IPS DF 6.9 (cell line): ENCODE data around the gene LRP6.

ENCODE experiments used
- DNase-seq: peaks from one replicate; pipeline ENCODE4 v3.0.0-alpha.2; 2013; ENCODE audit warnings: low read depth, low spot score
- H3K27ac ChIP-seq: one replicate; pipeline ENCODE4 v1.5.1; 2013; ENCODE audit warnings: low read length, control low read depth
- H3K27me3 ChIP-seq: 2 replicates; pipeline ENCODE4 v1.6.1; 2013; ENCODE audit warnings: mild to moderate bottlenecking, low read length; ENCODE audit not compliant: control insufficient read depth, insufficient read depth
- H3K36me3 ChIP-seq: 2 replicates; pipeline ENCODE4 v1.6.1; 2013; ENCODE audit warnings: low read length; ENCODE audit not compliant: control insufficient read depth, insufficient read depth
- H3K4me1 ChIP-seq: 2 replicates; pipeline ENCODE4 v1.6.1; 2013; ENCODE audit warnings: low read length; ENCODE audit not compliant: control insufficient read depth, insufficient read depth
- H3K4me3 ChIP-seq: 2 replicates; pipeline ENCODE4 v1.5.1; 2013; ENCODE audit warnings: mild to moderate bottlenecking, low read length
- H3K9me3 ChIP-seq: 2 replicates; pipeline ENCODE4 v1.6.1; 2013; ENCODE audit warnings: low read length, inconsistent platforms; ENCODE audit not compliant: control insufficient read depth, insufficient read depth
- WGBS: extraction: QIAGEN DNeasy Blood & Tissue Kit; methylation state at CpG from one replicate; pipeline ENCODE4 v1.1.7; 2013; ENCODE audit warnings: mixed read lengths, missing lambda C conversion rate; ENCODE audit not compliant: insufficient read length, insufficient coverage; 5-methylcytosine and 5-hydroxymethylcytosine counted together

The LRP6 gene

GRCh38 chr12:12097891-12098690, 168.8 kb downstream of the LRP6 start:
- no CpG with 5 or more reads among the region's 6 CpGs for WGBS
- Histone ChIP-seq H3K27ac (no peak overlapping the region), H3K36me3 (no peaks in the 10 kb centered on the region), H3K4me3 (no peak overlapping the region), H3K27me3 (no peaks in the 10 kb centered on the region), H3K9me3 (no peaks in the 10 kb centered on the region), H3K4me1 (no peaks in the 10 kb centered on the region)
- no peak for DNase-seq

DNA sequence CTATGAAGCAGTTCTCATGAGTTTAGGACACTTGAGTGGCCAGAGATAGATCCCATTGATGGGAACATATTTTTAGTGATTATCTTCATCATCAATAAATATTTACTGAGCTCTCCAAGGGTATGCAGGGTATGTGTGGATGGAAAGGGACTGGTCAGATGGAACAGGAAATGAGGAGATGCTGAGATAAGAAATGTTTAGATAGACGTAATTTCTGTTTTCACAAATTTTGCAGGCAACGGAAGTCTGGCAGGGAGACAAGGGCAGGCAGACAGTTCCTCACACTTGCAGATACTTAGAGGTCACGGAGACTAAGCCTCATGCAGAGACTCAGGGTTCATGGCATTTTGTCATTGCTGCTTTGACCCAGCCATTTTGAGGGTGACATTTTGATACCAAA, 171.8 kb downstream of the LRP6 start:
- no peaks in the 10 kb centered on the region for H3K27me3 ChIP-seq
- no peaks in the 10 kb centered on the region for H3K9me3 ChIP-seq
- H3K4me1 ChIP-seq, result no peaks in the 10 kb centered on the region
- H3K36me3 ChIP-seq, result no peaks in the 10 kb centered on the region
- no peak overlapping the region for H3K4me3 ChIP-seq
- no peak for DNase-seq
- no peak overlapping the region for H3K27ac ChIP-seq
- no CpG with 5 or more reads among the region's 3 CpGs for WGBS

DNA sequence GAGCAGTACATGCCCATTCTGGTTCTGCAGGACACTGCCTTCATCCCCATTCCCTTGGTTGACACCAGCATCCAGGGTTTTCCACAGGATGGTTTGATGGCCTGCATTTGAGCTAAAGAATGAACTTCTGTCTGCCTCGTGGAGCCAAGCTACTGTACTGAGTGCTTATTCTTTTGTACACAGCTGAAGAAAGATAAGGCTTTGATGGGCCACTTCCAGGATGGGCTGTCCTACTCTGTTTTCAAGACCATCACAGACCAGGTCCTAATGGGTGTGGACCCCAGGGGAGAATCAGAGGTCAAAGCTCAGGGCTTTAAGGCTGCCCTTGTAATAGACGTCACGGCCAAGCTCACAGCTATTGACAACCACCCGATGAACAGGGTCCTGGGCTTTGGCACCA, 172.4 kb downstream of the LRP6 start:
- no peak for DNase-seq
- Histone ChIP-seq H3K9me3 (no peaks in the 10 kb centered on the region), H3K4me3 (no peak overlapping the region), H3K4me1 (no peaks in the 10 kb centered on the region), H3K27ac (no peak overlapping the region), H3K27me3 (no peaks in the 10 kb centered on the region), H3K36me3 (no peaks in the 10 kb centered on the region)
- WGBS, result no CpG with 5 or more reads among the region's 4 CpGs

DNA sequence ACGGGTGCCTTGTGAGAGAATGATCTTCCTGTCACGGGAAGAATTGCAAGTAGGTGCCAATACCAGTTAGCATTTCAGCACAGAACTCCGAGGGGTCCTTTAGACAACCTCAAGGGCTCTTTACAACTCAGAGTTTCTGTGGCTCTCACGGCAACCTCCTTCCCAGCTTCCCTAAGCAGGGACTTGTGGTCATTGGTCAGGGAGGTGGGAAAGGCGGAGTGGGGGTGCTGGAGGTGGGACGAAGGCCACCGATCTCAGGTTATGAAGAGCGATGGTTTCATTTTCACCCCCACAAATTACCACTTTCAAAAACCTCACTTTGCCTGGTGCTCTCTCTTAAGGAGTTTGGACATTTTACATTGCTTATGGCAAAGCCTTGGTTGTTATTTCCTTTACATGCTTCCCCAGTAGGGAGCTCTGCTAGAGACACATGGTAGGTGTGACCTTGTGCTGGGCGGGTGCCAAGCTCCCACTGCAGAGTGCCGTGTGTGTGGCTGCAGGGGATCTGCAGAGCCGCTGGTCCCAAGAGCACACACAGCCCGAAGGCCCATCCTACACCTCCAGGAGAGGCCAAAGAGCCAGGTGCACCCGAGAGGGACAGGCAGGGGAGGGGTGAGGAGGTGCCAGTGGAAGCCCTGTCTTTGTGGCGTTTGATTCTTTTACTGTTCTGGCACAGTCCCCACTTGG, 174.7 kb downstream of the LRP6 start:
- Histone ChIP-seq H3K9me3 (no peaks in the 10 kb centered on the region), H3K4me1 (peaks cover 2% of the 10 kb centered on the region; the same call in 1 of the 2 replicates), H3K27me3 (no peaks in the 10 kb centered on the region), H3K4me3 (no peak overlapping the region), H3K36me3 (no peaks in the 10 kb centered on the region), H3K27ac (no peak overlapping the region)
- WGBS, result no CpG with 5 or more reads among the region's 14 CpGs
- no peak for DNase-seq

DNA sequence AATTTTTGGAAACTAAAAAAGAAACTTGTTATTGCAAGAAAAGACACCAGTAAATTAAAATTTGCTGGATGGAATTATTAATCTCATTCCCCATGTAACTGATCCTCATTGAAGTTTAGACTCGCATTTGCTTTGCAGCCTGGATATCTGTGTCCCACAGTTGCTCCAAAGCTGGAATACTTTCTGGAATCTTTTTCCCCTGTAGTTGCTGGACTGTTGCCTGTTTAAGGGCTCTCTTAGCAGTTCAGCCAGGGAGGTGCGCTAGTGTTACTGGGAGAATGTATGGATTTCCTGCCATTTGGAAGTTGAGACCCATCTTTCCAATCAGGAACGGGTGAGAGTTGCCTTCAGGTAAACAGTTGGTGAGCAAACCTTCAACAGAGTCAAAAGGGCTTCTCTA, 175.8 kb downstream of the LRP6 start:
- peaks cover 2% of the 10 kb centered on the region; the same call in 1 of the 2 replicates for H3K4me1 ChIP-seq
- H3K4me3 ChIP-seq, result no peak overlapping the region
- no peaks in the 10 kb centered on the region for H3K27me3 ChIP-seq
- H3K36me3 ChIP-seq, result no peaks in the 10 kb centered on the region
- no peak overlapping the region for H3K27ac ChIP-seq
- no peak for DNase-seq
- H3K9me3 ChIP-seq, result no peaks in the 10 kb centered on the region
- whole genome bisulfite sequencing, result no CpG with 5 or more reads among the region's 3 CpGs

DNA sequence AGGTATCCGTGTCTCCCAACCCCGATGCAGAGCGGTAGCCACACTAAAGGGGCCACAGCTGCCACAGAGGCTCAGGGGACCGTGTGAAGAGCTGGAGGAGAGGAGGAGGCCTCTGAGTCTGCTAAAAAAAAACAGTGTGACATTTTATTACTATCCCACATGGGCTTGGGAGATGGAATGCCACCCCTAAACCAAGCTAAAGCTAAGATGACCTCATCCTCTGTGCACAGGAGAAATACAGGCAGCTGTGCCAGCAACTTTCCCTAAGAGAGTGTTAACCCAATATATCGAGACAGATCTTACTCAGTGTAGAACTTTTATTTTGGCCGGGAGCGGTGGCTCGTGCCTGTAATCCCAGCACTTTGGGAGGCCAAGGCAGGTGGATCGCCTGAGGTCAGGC, 178.1 kb downstream of the LRP6 start:
- Histone ChIP-seq H3K27me3 (no peaks in the 10 kb centered on the region), H3K4me1 (peaks cover 3% of the 10 kb centered on the region; the same call in 1 of the 2 replicates), H3K27ac (no peak overlapping the region), H3K9me3 (no peaks in the 10 kb centered on the region), H3K4me3 (no peak overlapping the region), H3K36me3 (no peaks in the 10 kb centered on the region)
- WGBS, result no CpG with 5 or more reads among the region's 9 CpGs
- no peak for DNase-seq

DNA sequence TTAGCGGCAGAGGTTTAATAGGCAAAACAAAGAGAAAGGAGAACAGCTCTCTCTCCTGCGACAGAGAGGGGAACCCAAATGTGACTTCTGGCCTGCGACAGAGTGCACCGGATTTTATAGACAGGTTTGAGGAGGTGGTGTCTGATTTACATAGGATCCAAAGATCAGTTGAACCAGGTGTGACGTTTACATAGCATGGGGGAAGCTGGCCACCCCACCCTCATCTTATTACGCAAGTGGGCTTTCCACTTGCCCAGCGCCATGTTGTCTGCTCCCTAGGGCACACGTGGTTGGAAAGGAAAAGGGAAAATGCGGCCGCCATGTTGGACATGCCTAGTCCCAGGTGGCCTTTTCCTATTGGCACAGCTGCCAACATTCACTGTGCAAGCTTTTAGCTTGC, 178.7 kb downstream of the LRP6 start:
- H3K27ac ChIP-seq, result no peak overlapping the region
- WGBS, result no CpG with 5 or more reads among the region's 10 CpGs

DNA sequence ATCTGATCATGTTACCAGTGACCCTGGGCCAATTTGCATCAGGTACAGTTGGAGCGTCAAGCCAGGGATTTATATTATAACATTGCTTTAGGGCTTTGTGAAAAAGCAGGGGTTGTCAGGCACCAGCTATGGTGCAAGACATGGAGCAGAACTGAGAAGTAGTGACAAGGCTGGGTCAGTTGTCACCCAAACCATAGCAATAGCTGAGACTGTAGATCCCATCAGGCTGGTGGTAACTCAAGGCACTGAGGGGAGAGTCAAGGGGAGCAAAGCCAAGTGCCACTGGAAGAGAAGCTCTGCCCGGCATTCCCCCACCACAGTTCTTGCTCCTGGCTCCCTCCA, 179.2 kb downstream of the LRP6 start:
- WGBS, result no CpG with 5 or more reads among the region's 2 CpGs
- DNase-seq, result no peak
- no peaks in the 10 kb centered on the region for H3K9me3 ChIP-seq
- H3K4me1 ChIP-seq, result peaks cover 3% of the 10 kb centered on the region; the same call in 1 of the 2 replicates
- no peaks in the 10 kb centered on the region for H3K27me3 ChIP-seq
- no peak overlapping the region for H3K27ac ChIP-seq
- H3K4me3 ChIP-seq, result no peak overlapping the region
- no peaks in the 10 kb centered on the region for H3K36me3 ChIP-seq

More for the DNA sequence above, 178.7 kb downstream of the LRP6 start:
- H3K27me3 ChIP-seq, result no peaks in the 10 kb centered on the region
- peaks cover 3% of the 10 kb centered on the region; the same call in 1 of the 2 replicates for H3K4me1 ChIP-seq
- no peaks in the 10 kb centered on the region for H3K9me3 ChIP-seq
- no peaks in the 10 kb centered on the region for H3K36me3 ChIP-seq
- H3K4me3 ChIP-seq, result no peak overlapping the region
- no peak for DNase-seq

DNA sequence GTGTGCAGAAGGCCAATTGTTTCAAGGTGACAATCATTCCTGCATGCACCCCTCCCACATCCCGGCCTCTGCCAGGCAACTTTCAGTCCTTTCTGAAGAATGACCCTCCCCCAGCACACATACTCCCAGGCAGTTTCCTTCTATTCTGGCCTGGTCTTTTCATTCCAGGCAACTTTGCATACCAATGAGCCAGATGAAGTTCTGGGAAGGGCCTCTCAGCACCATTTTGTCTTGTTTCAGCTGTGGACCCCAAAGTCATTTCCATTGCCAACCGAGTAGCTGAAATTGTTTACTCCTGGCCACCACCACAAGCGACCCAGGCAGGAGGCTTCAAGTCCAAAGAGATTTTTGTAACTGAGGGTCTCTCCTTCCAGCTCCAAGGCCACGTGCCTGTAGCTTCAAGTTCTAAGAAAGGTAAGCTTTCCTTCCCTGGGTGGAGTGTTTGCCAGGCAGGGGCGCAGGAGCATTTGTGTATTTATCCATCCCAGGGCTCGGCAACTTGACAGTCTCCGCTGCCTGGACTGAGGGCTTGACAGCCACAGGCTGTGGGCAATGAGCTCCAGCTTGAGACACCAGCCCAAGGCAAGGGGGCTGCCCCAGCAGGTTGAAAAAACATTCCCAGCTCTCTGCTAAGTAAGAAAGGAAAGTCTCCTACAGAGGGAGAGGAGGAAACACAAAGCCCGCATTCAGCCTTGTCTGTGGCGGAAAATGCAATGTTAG, 179.7 kb downstream of the LRP6 start:
- no peak overlapping the region for H3K4me3 ChIP-seq
- WGBS, result no CpG with 5 or more reads among the region's 9 CpGs
- no peak for DNase-seq

GRCh38 chr12:12086362-12086761, 180.5 kb downstream of the LRP6 start:
- H3K4me3 ChIP-seq, result no peak overlapping the region
- DNase-seq, result no peak
- WGBS, result no CpG with 5 or more reads among the region's 5 CpGs
- no peaks in the 10 kb centered on the region for H3K9me3 ChIP-seq
- H3K27ac ChIP-seq, result no peak overlapping the region
- H3K27me3 ChIP-seq, result no peaks in the 10 kb centered on the region
- H3K4me1 ChIP-seq, result peaks cover 3% of the 10 kb centered on the region; the same call in 1 of the 2 replicates
- no peaks in the 10 kb centered on the region for H3K36me3 ChIP-seq

More for the DNA sequence above, 179.7 kb downstream of the LRP6 start:
- Histone ChIP-seq H3K4me1 (peaks cover 3% of the 10 kb centered on the region; the same call in 1 of the 2 replicates), H3K27me3 (no peaks in the 10 kb centered on the region), H3K36me3 (no peaks in the 10 kb centered on the region), H3K9me3 (no peaks in the 10 kb centered on the region), H3K27ac (no peak overlapping the region)
